GM18499 (cell line): ENCODE results near the gene EYA4.

Experiments
- ATAC-seq: cut with Tn5 transposase; IDR thresholded peaks from one replicate; pipeline ENCODE4 v1.9.1; 2021; ENCODE audit warnings: moderate number of reproducible peaks; ENCODE audit not compliant: insufficient read depth, unreplicated experiment

The EYA4 gene

GRCh38 chr6:133430530-133430929 is 189.4 kb downstream of the EYA4 start:
- ATAC-seq: no peak

DNA sequence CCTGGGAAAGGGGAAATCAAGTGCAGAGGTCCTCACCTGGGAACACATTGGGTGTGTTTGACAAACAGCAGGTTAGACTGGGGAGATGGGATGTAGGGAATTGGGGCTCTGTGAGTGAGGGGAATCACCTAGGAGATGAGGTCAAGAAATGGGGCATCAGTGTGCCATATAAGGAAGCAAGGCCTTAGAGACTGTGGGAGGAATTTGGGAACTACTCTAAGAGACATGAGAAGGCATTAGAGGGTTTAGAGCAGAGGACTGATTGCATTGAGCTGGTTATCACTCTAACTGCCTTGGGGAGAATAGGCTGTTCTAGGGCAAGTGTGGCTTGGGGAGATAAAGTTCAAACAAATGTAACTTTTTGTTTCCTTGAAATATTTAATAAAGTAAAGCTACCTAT is 189.9 kb downstream of the EYA4 start:
- no peak for ATAC-seq

- no peak for ATAC-seq
Measured at GRCh38 chr6:133432021-133432989, 191.1 kb downstream of the EYA4 start.

DNA sequence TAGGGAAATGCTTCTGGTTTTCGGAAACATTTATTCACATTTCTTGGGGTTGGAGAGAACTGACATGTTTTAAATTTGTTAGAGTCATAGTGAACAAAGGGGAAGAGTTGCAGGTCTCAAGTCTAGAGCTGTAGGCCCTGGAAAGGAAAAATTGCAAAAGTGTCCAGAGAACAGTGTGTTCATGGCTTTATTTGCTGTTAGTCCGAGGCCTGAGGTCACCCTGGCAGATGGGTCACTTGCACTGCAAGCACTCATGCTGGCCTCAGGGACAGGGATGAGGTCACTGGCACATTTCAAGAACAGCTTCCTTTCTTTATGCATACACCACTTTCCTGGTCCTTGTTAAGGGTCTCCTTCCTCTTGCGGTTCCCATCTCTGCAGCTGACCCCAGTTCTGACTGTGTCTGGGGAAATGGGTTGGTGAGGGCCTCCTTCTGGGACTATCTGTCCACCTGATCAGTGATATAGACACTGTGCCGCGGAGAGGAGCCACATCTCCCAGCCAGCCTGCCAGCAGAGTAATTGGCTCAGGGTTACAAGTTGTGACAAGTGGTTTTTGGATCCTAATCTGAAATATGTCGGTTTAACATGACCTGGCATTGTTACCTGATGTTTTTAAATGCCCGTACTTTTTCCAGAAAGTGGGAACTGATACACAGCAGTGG is 194.0 kb downstream of the EYA4 start:
- ATAC-seq: no peak

DNA sequence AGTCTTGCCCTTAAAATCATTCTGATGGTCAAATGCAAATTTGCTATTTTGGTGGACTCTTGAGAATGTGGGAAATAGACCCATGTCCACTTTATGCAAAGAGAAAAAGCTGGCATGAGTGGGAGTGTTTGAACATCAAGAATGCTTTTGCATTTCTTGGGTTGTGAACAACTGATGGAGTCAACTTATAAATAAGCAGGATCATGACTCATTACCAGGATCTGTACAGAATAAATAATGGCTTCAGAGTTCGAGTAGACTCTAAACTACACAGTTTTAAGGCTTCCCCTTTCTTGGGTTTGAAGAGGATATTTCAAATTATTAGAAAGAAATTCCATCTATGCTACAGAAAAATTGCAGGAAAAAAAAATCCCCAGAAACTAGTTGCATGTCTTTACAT is 195.5 kb downstream of the EYA4 start:
- ATAC-seq: no peak

DNA sequence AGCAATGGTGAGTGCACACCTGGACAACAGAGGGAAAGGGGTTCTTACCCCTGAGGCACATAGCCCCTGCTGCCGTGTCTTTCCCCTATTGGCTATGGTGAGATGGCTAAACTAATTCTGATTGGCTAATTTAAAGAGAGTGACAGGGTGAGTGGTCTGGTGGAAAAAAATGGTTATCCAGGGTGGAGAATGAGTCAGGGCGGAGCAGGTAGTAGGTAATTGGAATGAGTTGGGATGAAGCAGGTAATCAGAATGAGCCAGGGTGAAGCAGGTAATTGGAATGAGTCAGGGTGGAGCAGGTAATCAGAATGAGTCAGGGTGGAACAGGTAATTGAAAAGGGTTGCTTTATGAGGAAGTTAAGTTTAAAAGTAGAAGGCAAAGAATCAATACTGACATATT is 200.3 kb downstream of the EYA4 start:
- no peak for ATAC-seq

DNA sequence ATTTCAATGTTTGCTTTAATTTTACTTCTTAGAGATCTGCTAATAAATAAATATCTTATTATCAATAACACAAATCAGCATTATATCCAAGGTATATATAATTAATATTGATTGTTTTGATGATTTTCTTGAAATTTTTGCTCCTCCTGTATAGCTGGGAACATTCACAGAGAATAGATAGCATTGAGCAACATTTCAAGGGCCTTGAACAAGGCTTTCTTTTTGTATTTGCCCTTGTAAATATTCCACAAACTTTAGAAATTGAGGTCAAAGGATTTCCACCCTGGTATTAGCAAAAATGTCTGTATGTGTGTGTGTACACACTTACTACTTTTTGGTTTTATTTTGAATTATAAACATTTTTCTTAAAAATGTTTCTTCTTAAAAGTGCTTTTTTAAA is 205.6 kb downstream of the EYA4 start:
- no peak for ATAC-seq

DNA sequence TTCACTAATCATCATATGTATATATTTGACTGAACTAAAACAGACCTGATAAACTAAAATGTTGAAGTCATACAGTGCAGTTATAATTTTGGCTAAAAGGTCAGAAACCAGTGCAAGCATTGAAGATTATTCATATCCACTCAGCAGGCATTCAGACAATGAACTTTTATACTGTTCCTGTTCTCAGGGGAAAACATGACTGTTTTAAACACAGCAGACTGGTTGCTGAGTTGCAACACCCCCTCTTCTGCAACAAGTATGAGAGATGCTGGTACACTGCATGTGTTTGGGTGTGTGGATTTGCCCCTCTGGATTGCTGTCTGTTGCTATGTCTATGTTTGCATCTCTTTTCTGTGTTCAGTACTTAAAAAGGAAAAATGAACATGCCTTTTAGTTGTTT is 206.8 kb downstream of the EYA4 start:
- ATAC-seq: no peak

- no peak for ATAC-seq
Measured at GRCh38 chr6:133456439-133456838, 215.3 kb downstream of the EYA4 start.

GRCh38 chr6:133456944-133457343 is 215.8 kb downstream of the EYA4 start:
- no peak for ATAC-seq

- ATAC-seq: no peak
Measured at GRCh38 chr6:133460101-133460500, 218.9 kb downstream of the EYA4 start.

GRCh38 chr6:133463790-133464189 is 222.6 kb downstream of the EYA4 start:
- no peak for ATAC-seq

- ATAC-seq: no peak
Measured at GRCh38 chr6:133466680-133467079, 225.5 kb downstream of the EYA4 start.

- ATAC-seq: no peak
Measured at GRCh38 chr6:133467231-133467981, 226.2 kb downstream of the EYA4 start.

DNA sequence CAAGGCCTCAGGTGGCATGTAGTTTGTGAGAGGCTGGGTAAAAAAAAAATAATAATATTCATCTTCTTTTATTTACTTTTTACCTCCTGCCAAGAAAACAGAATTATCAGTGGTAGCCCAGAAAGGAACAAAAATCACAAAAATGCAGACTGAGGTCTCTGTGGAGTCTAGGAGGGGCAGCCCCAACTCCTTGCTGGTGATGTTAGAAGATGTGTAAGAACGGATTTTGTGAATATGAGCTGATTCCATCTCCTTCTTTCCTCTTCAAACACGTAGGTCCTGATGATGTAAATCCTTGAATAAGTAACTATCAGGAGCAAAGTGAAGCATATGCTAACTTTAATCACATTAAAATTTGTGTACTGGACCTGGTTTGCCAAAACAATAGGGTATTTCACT is 226.8 kb downstream of the EYA4 start:
- ATAC-seq: no peak

- ATAC-seq: no peak
Measured at GRCh38 chr6:133468591-133468990, 227.4 kb downstream of the EYA4 start.

DNA sequence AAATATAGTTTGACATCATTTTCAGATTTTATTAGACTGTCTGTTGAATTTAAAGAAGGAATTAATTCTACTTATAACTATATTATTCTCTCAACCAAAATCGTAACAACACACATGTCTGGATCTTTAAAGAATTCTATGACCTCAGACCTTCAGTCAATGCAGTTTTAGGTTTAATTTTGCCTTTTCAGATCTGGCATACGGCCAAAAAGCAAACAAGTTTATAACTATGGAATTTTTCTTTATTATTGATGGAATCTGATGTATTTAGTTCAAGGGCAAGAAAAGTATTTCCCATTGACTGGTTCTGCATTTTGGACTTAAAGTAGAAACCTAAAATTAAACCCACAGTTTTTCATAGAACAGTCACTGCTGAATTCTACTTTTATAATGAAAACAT is 233.4 kb downstream of the EYA4 start:
- ATAC-seq: no peak

GRCh38 chr6:133478673-133479072 is 237.5 kb downstream of the EYA4 start:
- ATAC-seq: no peak

- ATAC-seq: no peak
Measured at GRCh38 chr6:133487174-133487573, 246.0 kb downstream of the EYA4 start.

DNA sequence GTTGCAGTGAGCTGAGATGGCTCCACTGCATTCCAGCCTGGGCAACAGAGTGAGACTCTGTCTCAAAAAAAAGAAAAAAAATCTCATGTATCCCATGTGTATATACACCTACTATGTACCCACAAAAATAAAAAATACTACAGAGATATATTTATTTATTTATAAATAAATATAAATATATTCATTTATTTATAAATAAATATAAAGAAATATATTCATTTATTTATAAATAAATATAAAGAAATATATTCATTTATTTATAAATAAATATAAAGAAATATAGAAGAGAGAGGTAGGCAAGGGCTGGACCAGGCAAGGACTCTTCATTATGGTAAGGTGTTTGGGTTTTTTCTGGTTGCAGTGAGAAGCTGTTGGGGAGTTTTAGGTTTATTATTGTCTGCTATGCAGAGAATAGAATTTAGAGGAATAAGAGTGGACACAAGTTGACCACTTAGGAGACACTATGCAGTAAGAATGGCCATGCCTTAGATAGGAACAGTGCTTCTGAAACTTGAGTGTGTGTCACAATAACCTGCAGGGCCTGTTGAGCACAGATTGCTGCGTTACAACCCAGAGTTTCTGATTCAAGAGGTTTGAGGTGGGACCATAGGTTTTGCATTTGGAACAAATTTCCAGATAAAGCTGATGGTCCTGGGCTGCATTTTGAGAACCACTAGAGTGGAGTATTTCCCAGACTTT is 254.2 kb downstream of the EYA4 start:
- ATAC-seq: no peak
